Parathyroid adenoma (tissue), 2 donors: Measurements from ENCODE around the gene MCU.

Experiments
- H2AFZ ChIP-seq: fragments of 300-600 bp; sonication (generic); one replicate; pipeline ENCODE4 v1.7.0; 2017; ENCODE audit warnings: antibody characterized with exemption, mild to moderate bottlenecking
- H3K27ac ChIP-seq: fragments of 300-600 bp; sonication (generic); one replicate; pipeline ENCODE4 v1.7.0; 2017
- H3K27me3 ChIP-seq: fragments of 300-600 bp; sonication (generic); one replicate; pipeline ENCODE4 v1.7.0; 2017; ENCODE audit warnings: low read length; ENCODE audit not compliant: control insufficient read depth, insufficient read depth
- H3K36me3 ChIP-seq: fragments of 300-600 bp; sonication (generic); one replicate; pipeline ENCODE4 v1.7.0; 2017; ENCODE audit warnings: low read length; ENCODE audit not compliant: control insufficient read depth, insufficient read depth
- H3K4me1 ChIP-seq: fragments of 300-600 bp; sonication (generic); one replicate; pipeline ENCODE4 v1.7.0; 2017; ENCODE audit warnings: control low read depth
- H3K4me2 ChIP-seq: fragments of 300-600 bp; sonication (generic); one replicate; pipeline ENCODE4 v1.7.0; 2017; ENCODE audit warnings: low read length
- H3K4me3 ChIP-seq: fragments of 300-600 bp; sonication (generic); one replicate; pipeline ENCODE4 v1.7.0; 2017; ENCODE audit warnings: low read depth, low read length
- H3K79me2 ChIP-seq: fragments of 300-600 bp; sonication (generic); one replicate; pipeline ENCODE4 v1.7.0; 2017; ENCODE audit warnings: control low read depth
- H3K9ac ChIP-seq: fragments of 300-600 bp; sonication (generic); one replicate; pipeline ENCODE4 v1.7.0; 2017; ENCODE audit warnings: mild to moderate bottlenecking
- H3K9me3 ChIP-seq: fragments of 300-600 bp; sonication (generic); one replicate; pipeline ENCODE4 v1.7.0; 2017; ENCODE audit warnings: low read length; ENCODE audit not compliant: control insufficient read depth
- CTCF ChIP-seq: fragments of 300-600 bp; sonication (generic); IDR thresholded peaks from one replicate; pipeline ENCODE4 v1.7.0; 2017; ENCODE audit warnings: antibody characterized with exemption, mild to moderate bottlenecking
- donor health status: primary hyperparathyroidism.

MCU gene

GRCh38 chr10:72704117-72704516 is 12.2 kb downstream of the MCU start:
- no peak for TF ChIP-seq CTCF
- H2AFZ ChIP-seq, result no peak overlapping the region
- H3K79me2 ChIP-seq, result peaks cover 19% of the 10 kb centered on the region
- no peaks in the 10 kb centered on the region for H3K27me3 ChIP-seq
- H3K9ac ChIP-seq, result no peak overlapping the region
- no peaks in the 10 kb centered on the region for H3K9me3 ChIP-seq
- H3K4me1 ChIP-seq, result peaks cover 9% of the 10 kb centered on the region
- H3K27ac ChIP-seq, result no peak overlapping the region
- H3K4me2 ChIP-seq, result no peak overlapping the region
- H3K36me3 ChIP-seq, result no peaks in the 10 kb centered on the region
- H3K4me3 ChIP-seq, result no peak overlapping the region

DNA sequence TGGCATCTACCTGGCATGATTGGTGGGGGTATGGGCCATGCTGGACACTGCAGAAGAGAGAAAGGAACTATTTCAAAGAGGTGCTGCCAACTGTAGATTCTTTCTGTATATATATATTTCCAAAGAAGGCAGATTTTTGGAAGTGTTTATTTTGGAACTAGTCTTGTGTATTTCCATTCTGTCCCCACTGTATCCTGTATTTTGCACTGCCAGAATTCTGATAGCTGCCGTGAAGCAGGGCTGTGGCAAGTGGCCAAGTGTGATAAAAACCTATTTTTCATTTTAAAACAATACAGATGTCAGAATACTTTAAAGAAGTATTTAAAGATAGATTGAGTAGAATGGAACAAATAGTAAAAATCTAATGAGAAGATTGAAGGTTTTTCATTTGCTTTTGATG is 17.1 kb downstream of the MCU start:
- H3K4me3 ChIP-seq, result no peak overlapping the region
- no peak overlapping the region for H3K27ac ChIP-seq
- no peaks in the 10 kb centered on the region for H3K36me3 ChIP-seq
- H3K4me1 ChIP-seq, result peaks cover 16% of the 10 kb centered on the region
- no peaks in the 10 kb centered on the region for H3K27me3 ChIP-seq
- H2AFZ ChIP-seq, result no peak overlapping the region
- H3K9me3 ChIP-seq, result no peaks in the 10 kb centered on the region
- no peak overlapping the region for H3K9ac ChIP-seq
- TF ChIP-seq CTCF, result no peak
- H3K4me2 ChIP-seq, result peak overlapping the region; percentile 4
- H3K79me2 ChIP-seq, result peaks cover 8% of the 10 kb centered on the region

DNA sequence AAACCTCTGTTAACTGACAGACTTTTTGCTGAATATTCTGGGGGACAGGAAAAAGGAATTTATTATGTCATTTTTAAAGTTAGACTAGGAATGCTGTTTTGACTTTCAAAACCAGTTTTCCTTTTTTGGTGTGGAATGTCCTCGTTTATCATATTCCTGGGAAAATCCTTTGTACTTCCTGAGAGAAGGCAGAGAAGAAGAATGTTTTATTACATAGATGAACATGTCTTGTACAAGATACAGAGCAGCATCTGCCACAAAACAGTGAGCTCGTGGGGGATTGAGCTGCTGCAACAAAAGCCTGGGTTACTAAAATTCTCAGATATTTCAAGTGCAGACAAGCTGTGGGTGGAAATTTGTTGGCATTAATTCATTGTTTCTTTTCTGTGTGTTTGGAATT is 20.2 kb downstream of the MCU start:
- H3K36me3 ChIP-seq, result no peaks in the 10 kb centered on the region

DNA sequence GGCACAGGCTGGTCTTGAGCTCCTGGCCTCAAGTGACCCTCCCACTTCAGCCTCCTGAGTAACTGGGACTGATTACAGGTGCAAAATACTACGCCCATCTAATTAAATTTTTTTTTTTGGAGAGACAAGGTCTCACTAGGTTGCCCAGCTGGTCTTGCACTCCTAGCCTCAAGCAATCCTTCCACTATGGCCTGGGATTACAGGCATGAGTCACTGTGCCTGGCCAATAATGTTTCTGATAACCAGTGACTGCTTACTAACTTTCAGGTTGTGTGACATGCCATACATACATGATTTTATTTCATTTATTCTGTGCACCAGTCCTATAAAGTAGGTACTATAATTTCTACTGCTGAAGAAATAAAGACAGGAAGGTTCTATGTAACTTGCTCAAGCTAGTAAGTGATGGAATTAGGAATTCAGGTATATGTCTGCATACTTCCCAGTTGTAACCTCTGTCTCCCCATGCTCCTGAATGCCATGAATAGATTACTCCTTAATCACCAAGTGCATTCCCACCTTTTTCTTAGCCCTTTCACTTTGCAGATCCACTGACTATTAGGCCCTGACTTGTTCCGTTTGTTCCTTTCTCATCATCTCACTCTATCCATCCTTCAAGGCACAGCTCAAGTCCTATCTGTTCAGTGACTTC is 28.1 kb downstream of the MCU start:
- no peak for TF ChIP-seq CTCF
- Histone ChIP-seq H3K79me2 (no peaks in the 10 kb centered on the region), H3K27me3 (no peaks in the 10 kb centered on the region), H3K36me3 (no peaks in the 10 kb centered on the region), H3K4me3 (no peak overlapping the region), H3K27ac (no peak overlapping the region), H2AFZ (no peak overlapping the region), H3K4me2 (no peak overlapping the region), H3K9me3 (no peaks in the 10 kb centered on the region), H3K9ac (no peak overlapping the region), H3K4me1 (no peaks in the 10 kb centered on the region)

More for the DNA sequence above, 20.2 kb downstream of the MCU start:
- Histone ChIP-seq H3K4me3 (no peak overlapping the region), H3K9me3 (no peaks in the 10 kb centered on the region), H3K79me2 (peaks cover 5% of the 10 kb centered on the region), H3K4me1 (peaks cover 16% of the 10 kb centered on the region), H3K27ac (no peak overlapping the region), H2AFZ (no peak overlapping the region), H3K27me3 (no peaks in the 10 kb centered on the region), H3K9ac (no peak overlapping the region), H3K4me2 (no peak overlapping the region)
- no peak for TF ChIP-seq CTCF
